ENCODE results near the gene PCDH12.
A peak's percentile ranks its signal among the peaks of the same experiment; 100 is the strongest.

GRCh38 chr5:141960449-141961323 is 2.7 kb upstream of the PCDH12 start:
- TF ChIP-seq HDAC6 (IDR thresholded peaks at IDR 0.05; ENCODE audit: low read depth, low read length) (no peak), POLR2AphosphoS5 (IDR thresholded peaks at IDR 0.05; ENCODE audit: low read depth, low read length) (no peak), SIX5 (IDR thresholded peaks at IDR 0.05; ENCODE audit: low read depth, low read length) (no peak), ATF2 (IDR thresholded peaks at IDR 0.05; ENCODE audit: low read length) (no peak), SUZ12 (IDR thresholded peaks at IDR 0.05; ENCODE audit: low read length) (no peak), SRF (IDR thresholded peaks at IDR 0.05; ENCODE audit: low read depth, low read length) (no peak), POLR2A (IDR thresholded peaks at IDR 0.05; ENCODE audit: control extremely low read depth in 1 of 2, low read depth in 2 of 2, low read length in 2 of 2) (no peak), ATF3 (IDR thresholded peaks at IDR 0.05; ENCODE audit: insufficient read depth, low read depth, low read length) (no peak), SIN3A (conservative IDR thresholded peaks at IDR 0.05 in 1 of 2, IDR thresholded peaks at IDR 0.05 in 1 of 2; ENCODE audit: low read depth in 1 of 2, low read length in 2 of 2) (no peak; a peak in 1 of 4 replicates), MAX (IDR thresholded peaks at IDR 0.05) (no peak; the same call in 1 of the 2 replicates), CTCF (IDR thresholded peaks at IDR 0.05; ENCODE audit: control extremely low read depth in 1 of 3, insufficient read depth in 1 of 3, low read depth in 1 of 3, low read length in 3 of 3) (peak; percentile 80 to 91 (median 88)), RAD21 (IDR thresholded peaks at IDR 0.05 in 1 of 2, conservative IDR thresholded peaks at IDR 0.05 in 1 of 2; ENCODE audit: low read depth in 2 of 2, low read length in 2 of 2) (peak; percentile 87)
